HepG2 (cell line): ENCODE results near the gene ABCB6. TPM values are rescaled to one million over a fixed set of nuclear protein-coding genes. Genes with fewer than 3 reads are reported as not detected.

Source experiments
- ARHGAP35 ChIP-seq: sonication (generic); formaldehyde crosslinking; IDR thresholded peaks from 2 replicates; pipeline ENCODE4 v1.9.0; 2022; ENCODE audit warnings: mild to moderate bottlenecking, inconsistent platforms, moderate library complexity, missing genetic modification reagents, borderline replicate concordance
- FOXA1 ChIP-seq, 2 experiments: fragments of 450-650 bp in 1 of 2; sonication (generic) in 1 of 2; formaldehyde crosslinking in 1 of 2; IDR thresholded peaks; 2 replicates each; pipeline versions ENCODE4 v1.4.0 to v1.6.1; 2016 to 2020; ENCODE audit warnings: missing genetic modification reagents in 1 of 2
- FOXC1 ChIP-seq: sonication (generic); formaldehyde crosslinking; IDR thresholded peaks from 2 replicates; pipeline ENCODE4 v1.8.0; 2022; ENCODE audit warnings: mild to moderate bottlenecking, missing genetic modification reagents, borderline replicate concordance
- GFI1 ChIP-seq: sonication (generic); formaldehyde crosslinking; IDR thresholded peaks from 2 replicates; pipeline ENCODE4 v1.5.0; 2020; ENCODE audit warnings: missing genetic modification reagents, mild to moderate bottlenecking, borderline replicate concordance
- HOXA5 ChIP-seq: sonication (generic); formaldehyde crosslinking; IDR thresholded peaks from 2 replicates; pipeline ENCODE4 v1.4.0; 2020; ENCODE audit warnings: missing genetic modification reagents
- NFE2L2 ChIP-seq: fragments of 150-350 bp; IDR thresholded peaks from 2 replicates; pipeline ENCODE4 v1.6.1; 2014; ENCODE audit warnings: low read length
- PRMT3 ChIP-seq: sonication (generic); formaldehyde crosslinking; IDR thresholded peaks from 2 replicates; pipeline ENCODE4 v1.8.1; 2022; ENCODE audit warnings: low read depth, mild to moderate bottlenecking, moderate library complexity, missing genetic modification reagents, borderline replicate concordance
- SMAD1 ChIP-seq: sonication (generic); formaldehyde crosslinking; IDR thresholded peaks from 2 replicates; pipeline ENCODE4 v1.4.0; 2020; ENCODE audit warnings: missing genetic modification reagents, low read depth, mild to moderate bottlenecking, borderline replicate concordance
- ZFP1 ChIP-seq: IDR thresholded peaks from 2 replicates; pipeline ENCODE4 v1.6.1; 2016
- ZNF232 ChIP-seq: sonication (generic); formaldehyde crosslinking; IDR thresholded peaks from 2 replicates; pipeline ENCODE4 v1.4.0; 2020; ENCODE audit warnings: missing genetic modification reagents, borderline replicate concordance
- ZNF407 ChIP-seq: sonication (generic); formaldehyde crosslinking; IDR thresholded peaks from one replicate; pipeline ENCODE4 v1.5.1; 2020; ENCODE audit warnings: mild to moderate bottlenecking, missing genetic modification reagents; ENCODE audit errors: not compliant biosample characterization
- ZNF451 ChIP-seq: sonication (generic); formaldehyde crosslinking; IDR thresholded peaks from 2 replicates; pipeline ENCODE4 v1.5.0; 2020; ENCODE audit warnings: mild to moderate bottlenecking, missing genetic modification reagents
- ZNF660 ChIP-seq: sonication (generic); formaldehyde crosslinking; IDR thresholded peaks from 2 replicates; pipeline ENCODE4 v1.5.1; 2020; ENCODE audit warnings: mild to moderate bottlenecking, low read depth, missing genetic modification reagents, borderline replicate concordance
- polyA plus RNA-seq, 8 experiments: library from polyadenylated mRNA; depleted of rRNA in 3 of 8; stranded (reverse) in 7 of 8; unstranded in 1 of 8; fragments of >200 nt; fragmentation: Illumina TruSeq in 4 of 8; extraction: Trizol in 4 of 8; gene quantifications; 2 replicates each; pipeline versions ENCODE4 v1.2.1 to v1.2.3, GENCODE V29; 2011 to 2016; ENCODE audit warnings: low read depth in 4 of 8, missing spikeins in 1 of 8, mixed read lengths in 1 of 8; ENCODE audit not compliant: insufficient read depth in 1 of 8
- total RNA-seq, 5 experiments: library from RNA; depleted of rRNA; stranded (reverse); fragments of >200 nt; fragmentation: Illumina TruSeq; extraction: Trizol; gene quantifications; 2 replicates each; pipeline ENCODE4 v1.2.3, GENCODE V29; 2016; ENCODE audit warnings: low read depth in 1 of 5
- TF ChIP-seq, protein P1 (sequence below): sonication (generic); formaldehyde crosslinking; IDR thresholded peaks from 2 replicates; pipeline ENCODE4 v1.4.0; 2020; ENCODE audit warnings: missing genetic modification reagents
- TF ChIP-seq, protein P2 (sequence below): sonication (generic); formaldehyde crosslinking; IDR thresholded peaks from 2 replicates; pipeline ENCODE4 v1.4.0; 2020; ENCODE audit warnings: missing genetic modification reagents

The ABCB6 gene
- total and polyA plus RNA-seq, 2 of the 13 experiments (the other 11 are each of a cell fraction or from before 2014, with no cell fraction given) = 91.1 to 137 TPM

DNA sequence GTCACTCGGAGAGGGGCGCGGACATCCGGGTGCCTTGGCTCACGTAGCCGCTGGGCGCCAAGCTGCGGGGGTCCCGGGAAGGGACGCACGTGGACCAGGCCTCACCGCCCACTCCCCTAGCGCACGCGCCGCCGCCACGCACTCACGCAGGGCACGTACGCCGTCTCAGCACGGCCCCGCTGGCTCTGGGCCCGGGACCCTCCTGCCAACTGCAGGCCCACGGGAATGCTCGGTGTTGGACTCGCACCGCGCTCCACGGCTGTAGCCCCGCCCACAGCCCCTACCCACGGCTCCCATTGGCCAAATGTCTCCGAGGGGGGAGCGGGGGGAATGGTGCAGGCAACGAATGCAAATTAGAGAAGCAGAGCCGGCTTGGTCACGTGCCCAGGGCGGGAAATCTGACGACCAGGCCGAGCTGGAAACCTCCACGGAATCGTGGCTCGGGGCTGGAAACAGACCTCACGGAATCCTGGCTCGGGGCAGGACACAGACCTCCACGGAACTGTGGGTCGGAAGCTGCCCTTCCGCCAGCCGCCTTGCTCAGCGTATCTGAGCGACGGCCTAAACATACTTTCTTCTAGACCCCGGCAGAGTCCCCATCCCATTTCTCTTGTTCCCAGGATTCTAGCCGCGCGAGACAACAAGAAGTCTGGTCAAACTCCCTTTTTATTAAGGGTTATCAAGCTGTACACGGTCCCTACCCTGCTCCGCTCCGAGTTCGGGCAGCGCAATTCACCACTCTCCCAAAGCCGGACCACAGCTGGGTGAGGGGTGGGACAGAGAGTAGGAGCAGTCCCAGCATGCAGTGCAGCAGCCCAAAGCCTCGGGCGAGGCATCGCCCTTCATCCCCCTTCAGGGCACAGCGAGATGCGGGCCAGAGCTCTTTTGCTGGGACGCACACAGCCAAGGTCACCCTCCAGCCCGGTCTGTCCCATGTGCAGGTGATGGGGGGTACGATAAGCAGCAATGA is at the start of gene ABCB6 (continued):
- TF ChIP-seq, protein P1, sequence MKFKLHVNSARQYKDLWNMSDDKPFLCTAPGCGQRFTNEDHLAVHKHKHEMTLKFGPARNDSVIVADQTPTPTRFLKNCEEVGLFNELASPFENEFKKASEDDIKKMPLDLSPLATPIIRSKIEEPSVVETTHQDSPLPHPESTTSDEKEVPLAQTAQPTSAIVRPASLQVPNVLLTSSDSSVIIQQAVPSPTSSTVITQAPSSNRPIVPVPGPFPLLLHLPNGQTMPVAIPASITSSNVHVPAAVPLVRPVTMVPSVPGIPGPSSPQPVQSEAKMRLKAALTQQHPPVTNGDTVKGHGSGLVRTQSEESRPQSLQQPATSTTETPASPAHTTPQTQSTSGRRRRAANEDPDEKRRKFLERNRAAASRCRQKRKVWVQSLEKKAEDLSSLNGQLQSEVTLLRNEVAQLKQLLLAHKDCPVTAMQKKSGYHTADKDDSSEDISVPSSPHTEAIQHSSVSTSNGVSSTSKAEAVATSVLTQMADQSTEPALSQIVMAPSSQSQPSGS = no peak
- TF ChIP-seq HOXA5 (peak; percentile 67; the same call in 1 of the 2 replicates), PRMT3 (CRISPR knock-in tag) (peak; percentile 97), ZFP1 (CRISPR knock-in tag) (peak; percentile 59; the same call in 1 of the 2 replicates), FOXC1 (CRISPR knock-in tag) (peak; percentile 99), ZNF660 (no peak), NFE2L2 (no peak), FOXA1 (IDR thresholded peaks at IDR 0.05) (no peak), FOXA1 (CRISPR knock-in tag; IDR thresholded peaks at IDR 0.05) (peak; percentile 26; the same call in 1 of the 2 replicates), ZNF451 (CRISPR knock-in tag) (peak; percentile 99), ZNF232 (CRISPR knock-in tag) (peak; percentile 70; the same call in 1 of the 2 replicates), SMAD1 (CRISPR knock-in tag) (peak; percentile 79), ARHGAP35 (CRISPR knock-in tag) (peak; percentile 97), GFI1 (CRISPR knock-in tag) (peak; percentile 79; the same call in 1 of the 2 replicates), ZNF407 (peak; percentile 98)
- TF ChIP-seq, protein P2, sequence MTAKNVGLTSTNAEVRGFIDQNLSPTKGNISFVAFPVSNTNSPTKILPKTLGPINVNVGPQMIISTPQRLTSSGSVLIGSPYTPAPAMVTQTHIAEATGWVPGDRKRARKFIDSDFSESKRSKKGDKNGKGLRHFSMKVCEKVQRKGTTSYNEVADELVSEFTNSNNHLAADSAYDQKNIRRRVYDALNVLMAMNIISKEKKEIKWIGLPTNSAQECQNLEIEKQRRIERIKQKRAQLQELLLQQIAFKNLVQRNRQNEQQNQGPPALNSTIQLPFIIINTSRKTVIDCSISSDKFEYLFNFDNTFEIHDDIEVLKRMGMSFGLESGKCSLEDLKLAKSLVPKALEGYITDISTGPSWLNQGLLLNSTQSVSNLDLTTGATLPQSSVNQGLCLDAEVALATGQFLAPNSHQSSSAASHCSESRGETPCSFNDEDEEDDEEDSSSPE (CRISPR knock-in tag) = peak; percentile 98
